GM18951 (cell line): ENCODE data around the gene COL2A1.

Experiments
- POLR2A ChIP-seq: IDR thresholded peaks from 4 replicates; pipeline ENCODE4 v1.6.1; 2011; ENCODE audit warnings: mild to moderate bottlenecking; ENCODE audit not compliant: insufficient read length, insufficient read depth; ENCODE audit errors: extremely low read depth
- in situ Hi-C: fragments of 300-500 bp; cut with MboI; formaldehyde crosslinking; loops from one replicate; pipeline ENCODE4 v1.12.0; 2022; ENCODE audit warnings: low sequenced_read_pairs, mixed read lengths, inconsistent platforms; ENCODE audit not compliant: unreplicated experiment

COL2A1 gene

DNA sequence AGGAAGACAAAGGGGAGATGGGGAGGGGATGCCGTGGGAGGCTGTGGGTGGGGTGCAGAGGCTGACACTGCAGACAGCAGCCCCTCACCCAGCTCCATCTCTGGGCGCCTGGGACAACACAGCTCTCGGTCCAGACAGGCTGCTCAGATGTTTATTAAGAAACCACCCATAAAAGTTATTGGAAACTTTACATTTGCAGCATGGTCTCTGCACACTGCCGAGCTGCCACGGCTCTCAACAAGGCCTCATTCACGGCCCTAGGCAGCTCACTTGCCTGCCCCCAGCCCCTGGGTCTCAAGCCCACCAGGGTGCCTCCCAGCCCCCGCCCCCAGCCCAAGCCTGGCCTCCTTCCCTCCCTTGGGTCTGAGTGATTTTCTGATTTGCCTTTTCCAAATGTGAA lies 21.0 kb upstream of the COL2A1 start:
- in situ Hi-C loops: no loop called here
- TF ChIP-seq POLR2A: no peak

DNA sequence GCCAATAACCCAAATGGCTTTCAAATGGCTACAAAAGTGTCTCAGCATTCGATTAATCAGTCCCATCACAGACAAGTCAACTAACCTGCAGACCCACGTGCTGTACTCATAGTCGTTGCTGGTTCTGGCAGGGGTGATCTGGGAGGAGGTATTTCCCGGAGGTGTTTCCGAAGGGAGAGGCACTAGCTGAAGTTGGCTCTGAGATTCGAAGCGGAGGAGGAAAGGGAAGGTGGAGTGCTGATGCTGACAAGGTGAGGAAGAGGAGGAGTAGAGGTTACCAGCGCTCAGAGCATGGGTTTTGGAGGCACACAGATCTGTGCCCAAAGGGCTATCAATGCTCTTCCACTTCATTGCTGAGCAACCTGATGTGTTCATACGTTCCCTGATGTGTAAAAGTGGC lies 20.5 kb upstream of the COL2A1 start:
- in situ Hi-C loops: no loop called here
- no peak for TF ChIP-seq POLR2A

DNA sequence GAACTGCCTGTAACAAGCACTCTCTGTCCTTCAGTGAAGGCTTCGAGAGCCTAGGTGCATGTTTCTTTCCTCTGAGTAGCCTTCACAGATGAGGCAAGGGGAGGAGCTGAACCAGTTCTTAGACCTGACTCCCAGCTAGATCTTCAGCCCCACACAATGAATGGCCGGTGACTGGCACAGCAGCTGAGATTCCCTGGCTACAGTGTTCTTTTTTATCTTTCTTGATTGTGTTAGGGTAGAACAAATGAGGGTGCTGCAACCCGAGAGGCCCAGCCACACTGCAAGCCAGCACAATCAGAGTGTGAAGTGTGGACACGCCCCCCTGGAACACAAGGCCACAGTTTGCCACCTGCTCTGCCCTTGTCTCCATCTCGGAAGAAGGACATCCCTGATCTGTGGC lies 19.1 kb upstream of the COL2A1 start:
- TF ChIP-seq POLR2A: no peak
- in situ Hi-C loops: no loop called here

DNA sequence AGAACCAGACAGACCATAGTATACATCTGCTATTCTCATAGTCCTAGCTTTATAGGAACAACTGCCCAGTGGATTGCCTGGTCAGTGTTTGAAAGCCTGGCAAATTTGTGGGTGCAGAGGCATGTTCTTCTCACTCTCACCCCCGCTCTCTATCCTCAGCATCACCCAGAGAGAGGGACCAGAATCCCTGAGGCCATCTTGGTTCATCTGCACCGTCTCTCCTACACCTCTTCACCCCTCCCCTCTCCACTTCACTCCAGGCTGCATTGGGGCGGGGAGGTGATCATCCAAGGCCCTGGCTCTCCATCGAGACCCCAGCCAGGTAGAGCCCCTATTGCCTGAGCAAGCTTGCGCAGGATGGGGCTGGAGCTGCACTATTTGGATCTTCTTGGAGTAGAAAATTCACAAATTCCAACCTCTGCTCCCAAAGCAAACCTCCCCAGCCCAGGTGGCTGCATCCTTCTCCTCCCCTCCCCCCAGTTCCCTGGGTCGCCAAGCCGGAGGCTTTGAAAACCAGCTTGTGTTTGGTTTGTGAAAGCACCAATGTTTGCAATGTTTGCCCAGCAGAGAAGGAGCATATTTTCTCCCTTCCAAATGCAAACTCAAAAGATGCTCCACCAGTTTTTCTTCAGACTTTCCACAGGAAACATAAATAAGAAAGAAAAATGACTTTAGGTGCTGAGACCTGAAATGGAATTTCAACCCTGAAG lies 18.6 kb upstream of the COL2A1 start:
- in situ Hi-C loops: no loop called here
- TF ChIP-seq POLR2A: no peak

DNA sequence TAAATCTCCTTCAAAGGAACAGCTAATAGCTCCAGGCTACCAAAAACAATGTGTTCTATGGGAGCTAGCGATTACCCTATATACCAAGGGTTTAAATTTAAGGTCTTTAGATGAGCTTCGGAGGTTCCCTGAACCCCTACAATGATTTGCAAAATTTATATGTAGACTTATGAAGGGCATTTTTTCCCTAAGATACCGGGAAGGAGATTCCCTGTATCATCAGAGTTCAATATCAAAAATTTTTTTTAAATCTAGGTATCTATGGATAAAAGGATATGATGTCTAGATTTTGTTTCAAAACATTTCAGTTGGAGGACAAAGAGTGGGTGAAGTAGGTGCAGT lies 17.9 kb upstream of the COL2A1 start:
- no peak for TF ChIP-seq POLR2A
- in situ Hi-C loops: no loop called here

DNA sequence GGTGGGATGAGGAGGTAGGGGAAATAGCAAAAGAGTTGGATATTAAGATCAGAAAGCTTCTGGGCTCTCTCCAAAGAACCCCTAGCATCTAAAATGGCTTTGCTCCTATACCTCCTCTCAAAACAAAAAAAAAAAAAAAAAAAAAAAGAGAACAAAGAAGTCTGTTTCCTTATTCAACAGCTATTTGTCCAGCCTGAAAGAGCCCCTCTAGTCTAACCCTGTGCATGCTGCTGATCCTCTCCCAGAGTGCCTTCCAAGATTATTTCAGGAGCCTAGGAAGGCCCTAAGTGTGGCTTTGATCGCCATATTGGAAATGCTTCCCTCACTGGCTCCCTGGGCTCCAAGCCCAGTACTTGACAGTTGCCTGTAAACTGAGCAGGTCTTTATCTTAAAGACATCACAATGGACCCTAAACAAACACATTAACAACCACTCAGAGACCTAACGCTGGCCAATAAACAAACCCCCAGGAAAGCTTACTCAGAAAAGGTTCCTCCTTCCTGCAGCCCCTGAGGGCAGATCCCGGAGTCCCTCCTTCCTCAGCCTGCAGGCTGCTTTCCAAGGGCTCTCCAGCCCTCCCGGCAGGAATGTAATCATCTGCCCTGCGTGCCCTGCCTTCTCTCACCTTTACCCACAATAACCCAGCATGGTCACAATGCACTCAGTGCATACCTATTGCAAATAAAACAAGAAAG lies 17.4 kb upstream of the COL2A1 start:
- no peak for TF ChIP-seq POLR2A
- in situ Hi-C loops: no loop called here

DNA sequence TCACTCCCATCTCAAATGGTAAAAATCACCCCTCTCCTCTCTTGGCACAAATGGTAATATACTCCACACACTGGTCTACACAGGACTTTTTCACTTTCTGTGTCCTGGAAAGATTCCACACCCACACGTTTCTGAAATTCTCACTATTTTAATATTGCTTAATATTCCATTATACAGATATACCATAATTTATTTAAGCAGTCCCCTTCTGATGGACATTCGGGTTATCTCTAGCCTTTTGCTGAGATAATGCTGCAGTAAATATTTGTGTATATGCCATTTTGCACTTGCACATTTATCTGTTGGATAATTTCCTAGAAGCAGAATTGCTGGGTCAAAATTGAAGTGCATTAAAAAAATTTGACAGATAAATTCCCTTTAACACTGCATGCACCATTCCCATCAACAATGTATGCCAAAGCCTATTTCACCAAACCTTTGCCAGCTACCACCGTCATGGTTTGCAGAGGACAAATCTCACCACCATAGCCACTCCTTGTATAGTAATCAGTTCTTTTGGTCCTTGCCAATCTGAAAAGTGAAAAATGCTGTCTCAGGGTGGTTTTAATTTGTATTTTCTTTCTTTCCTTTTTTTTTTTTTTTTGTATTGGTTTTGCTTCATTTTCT lies 15.5 kb upstream of the COL2A1 start:
- in situ Hi-C loops: no loop called here
- TF ChIP-seq POLR2A: no peak

DNA sequence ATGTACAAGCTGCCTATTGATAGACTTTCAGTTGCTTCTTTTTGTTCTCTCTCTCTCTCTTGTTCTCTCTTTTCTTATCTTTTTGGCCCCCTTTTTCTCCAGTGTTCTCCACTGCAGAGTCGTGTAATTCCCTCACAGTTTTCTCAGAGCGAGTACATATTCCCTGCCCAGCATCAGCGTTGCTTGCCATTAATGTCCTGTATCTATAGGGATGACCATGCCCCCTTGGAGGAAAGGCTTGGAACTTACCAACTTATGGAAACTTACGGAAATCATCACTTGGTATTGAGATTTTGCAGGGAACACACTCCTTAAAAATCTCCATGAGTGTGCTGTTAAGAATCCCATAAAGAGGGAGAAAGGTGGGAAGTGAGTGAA lies 14.3 kb upstream of the COL2A1 start:
- in situ Hi-C loops: no loop called here
- no peak for TF ChIP-seq POLR2A

DNA sequence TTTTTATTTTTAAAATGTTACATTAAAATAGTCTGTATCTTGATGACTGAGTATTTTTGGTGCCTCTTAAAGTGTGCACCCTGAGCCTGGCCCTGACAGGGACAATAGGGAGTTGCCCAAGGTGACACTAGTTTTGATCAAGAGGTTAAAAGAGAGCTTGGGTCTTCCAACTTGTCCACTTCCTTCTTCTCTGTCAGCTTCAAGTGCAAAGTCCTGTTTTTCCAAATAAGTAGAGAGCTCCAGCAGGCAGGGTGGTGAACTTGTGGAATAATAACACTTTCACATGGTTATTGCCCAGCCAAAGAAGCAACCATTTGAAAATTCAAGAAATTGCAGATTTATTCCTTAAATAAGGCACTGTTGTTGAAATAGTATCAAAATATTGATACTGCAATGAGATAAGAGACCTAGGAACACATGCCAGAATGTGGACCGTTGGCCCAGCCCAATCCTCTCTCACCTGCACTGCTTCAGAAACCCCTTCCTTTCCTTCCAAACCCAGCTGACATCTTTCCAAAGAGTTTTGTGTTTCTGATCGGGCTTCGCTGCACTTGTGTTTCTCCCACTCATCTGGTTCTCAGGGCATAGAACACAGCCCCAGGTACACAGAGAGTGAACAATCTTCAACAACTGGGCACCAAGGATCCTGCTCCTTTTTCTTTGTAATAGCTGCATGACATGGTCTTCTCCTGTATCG lies 13.8 kb upstream of the COL2A1 start:
- TF ChIP-seq POLR2A: no peak

DNA sequence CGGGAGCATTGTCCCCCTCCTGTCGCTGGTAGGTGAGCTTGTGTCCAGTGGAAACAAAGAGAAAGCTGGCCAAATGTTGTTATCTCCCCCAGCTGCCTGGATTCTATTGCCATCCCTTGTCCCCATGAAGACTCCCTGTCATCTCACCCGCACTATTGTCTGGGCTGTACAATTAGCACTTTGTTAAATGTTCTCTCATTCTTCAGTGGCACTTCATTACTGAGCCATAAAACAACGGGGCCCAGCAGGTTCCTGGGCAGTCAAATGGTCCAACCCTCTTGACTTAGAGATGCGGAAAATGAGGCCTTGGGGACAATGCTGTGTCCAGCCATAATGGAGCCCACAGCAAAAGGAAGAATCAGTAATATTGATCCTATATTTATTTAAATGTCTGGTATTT lies 13.2 kb upstream of the COL2A1 start:
- no peak for TF ChIP-seq POLR2A
- in situ Hi-C loops: no loop called here

More for the DNA sequence above, 13.8 kb upstream of the COL2A1 start:
- in situ Hi-C loops: no loop called here

DNA sequence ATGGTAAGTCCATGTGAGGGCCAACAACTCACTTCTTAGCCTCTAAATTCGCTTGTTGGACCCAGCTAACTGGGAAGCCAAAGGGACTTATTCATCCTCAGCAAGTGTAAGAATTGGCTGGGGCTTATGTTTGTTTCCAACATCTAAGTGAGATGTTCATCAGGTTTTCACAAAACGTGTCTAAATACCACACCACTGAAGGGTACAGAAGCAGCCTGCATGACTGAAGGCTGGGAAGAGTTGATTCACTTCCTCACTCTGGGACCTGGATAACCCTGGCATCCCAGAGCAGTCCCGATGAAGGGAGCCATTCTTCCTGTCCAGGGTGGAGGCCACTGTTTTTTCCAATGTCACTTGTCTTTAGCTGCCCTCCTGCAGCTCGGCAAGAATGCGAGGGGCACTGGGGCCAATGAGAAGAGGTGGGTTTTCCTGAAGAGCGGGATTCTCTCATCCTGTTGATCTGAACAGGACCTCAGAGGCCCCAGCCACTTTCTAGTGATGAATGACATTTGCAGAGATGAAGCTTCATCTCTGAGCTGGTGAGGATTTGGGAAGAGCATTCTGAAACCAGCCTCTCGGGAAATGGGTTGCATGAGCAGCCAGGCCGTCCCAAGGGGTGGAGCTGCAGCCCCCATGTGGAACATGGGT lies 12.2 kb upstream of the COL2A1 start:
- TF ChIP-seq POLR2A: no peak
- in situ Hi-C loops: no loop called here

DNA sequence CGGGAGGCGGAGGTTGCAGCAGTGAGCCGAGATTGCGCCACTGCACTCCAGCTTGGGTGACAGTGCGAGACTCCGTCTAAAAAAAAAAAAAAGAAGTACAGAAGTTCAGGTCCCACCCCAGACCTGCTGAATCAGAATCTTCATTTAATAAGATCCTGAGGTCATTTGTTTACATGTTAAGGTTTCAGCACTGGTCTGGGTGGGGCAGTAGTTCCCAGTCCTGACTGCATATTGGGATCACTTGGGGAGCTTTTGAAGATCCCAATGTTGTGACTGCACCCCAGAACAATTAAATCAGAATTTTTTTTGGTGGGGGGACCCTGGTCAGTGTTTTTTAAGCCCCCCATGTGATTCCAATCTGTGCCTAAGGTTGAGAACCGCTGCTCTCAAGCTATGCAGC lies 11.7 kb upstream of the COL2A1 start:
- in situ Hi-C loops: no loop called here
- TF ChIP-seq POLR2A: no peak

DNA sequence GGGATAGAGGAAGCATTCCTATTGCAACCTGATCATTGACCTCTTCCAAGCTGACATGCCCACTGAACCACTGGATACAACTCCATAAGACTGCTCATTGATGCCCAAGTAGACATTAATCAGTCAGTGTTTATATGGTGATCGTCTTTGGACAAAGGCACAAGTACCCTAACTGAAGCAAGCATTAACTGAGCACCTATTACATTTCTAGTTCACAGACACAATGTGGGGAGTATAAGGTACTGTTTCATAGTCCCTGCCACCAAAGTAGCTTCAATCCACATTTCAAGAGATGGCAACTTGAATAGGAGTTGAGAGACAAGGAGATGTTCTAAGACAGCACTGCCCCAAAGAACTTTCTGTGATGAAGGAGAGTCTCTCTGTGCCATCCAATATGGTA lies 10.9 kb upstream of the COL2A1 start:
- in situ Hi-C loops: no loop called here
- no peak for TF ChIP-seq POLR2A
